DOHH2 (cell line): ENCODE data around the gene TNRC6B.

Source experiments
- H3F3A ChIP-seq: fragments of 200-600 bp; sonication (generic), shearing (Covaris generic); 2 replicates; pipeline ENCODE4 v1.6.0; 2016; ENCODE audit warnings: antibody characterized with exemption, mild to moderate bottlenecking; ENCODE audit not compliant: control insufficient read depth, insufficient read depth
- H3K27ac ChIP-seq: fragments of 200-600 bp; sonication (generic); 2 replicates; pipeline ENCODE4 v1.5.1; 2014; ENCODE audit warnings: low read depth, mild to moderate bottlenecking, low read length, moderate library complexity
- H3K27me3 ChIP-seq: fragments of 200-600 bp; sonication (generic); 2 replicates; pipeline ENCODE4 v1.6.1; 2014; ENCODE audit warnings: mild to moderate bottlenecking, low read length, mixed read lengths; ENCODE audit not compliant: control insufficient read depth
- H3K36me3 ChIP-seq: fragments of 200-600 bp; sonication (generic); 2 replicates; pipeline ENCODE4 v1.6.1; 2014; ENCODE audit warnings: mild to moderate bottlenecking, low read length, moderate library complexity, mixed read lengths; ENCODE audit not compliant: control insufficient read depth
- H3K4me1 ChIP-seq: fragments of 200-600 bp; sonication (generic); 2 replicates; pipeline ENCODE4 v1.6.1; 2014; ENCODE audit warnings: mild to moderate bottlenecking, low read length, mixed read lengths; ENCODE audit not compliant: control insufficient read depth
- H3K4me2 ChIP-seq: fragments of 200-600 bp; sonication (generic); 2 replicates; pipeline ENCODE4 v1.6.0; 2014; ENCODE audit warnings: mild to moderate bottlenecking, low read length, moderate library complexity
- H3K4me3 ChIP-seq: fragments of 200-600 bp; sonication (generic); 2 replicates; pipeline ENCODE4 v1.5.1; 2014; ENCODE audit warnings: mild to moderate bottlenecking, low read length, mixed read lengths
- H3K79me2 ChIP-seq: fragments of 200-600 bp; sonication (generic); 2 replicates; pipeline ENCODE4 v1.6.1; 2014; ENCODE audit warnings: mild to moderate bottlenecking, low read length, mixed read lengths; ENCODE audit not compliant: control insufficient read depth
- H3K9me2 ChIP-seq: fragments of 200-600 bp; sonication (generic); replicated peaks from 2 replicates; pipeline ENCODE4 v1.6.1; 2014; ENCODE audit warnings: mild to moderate bottlenecking, low read length, mixed read lengths; ENCODE audit not compliant: control insufficient read depth
- H3K9me3 ChIP-seq: fragments of 200-600 bp; sonication (generic); 2 replicates; pipeline ENCODE4 v1.6.1; 2014; ENCODE audit warnings: antibody characterized with exemption, low read length, mixed read lengths; ENCODE audit not compliant: control insufficient read depth, insufficient read depth
- H4K20me1 ChIP-seq: fragments of 200-600 bp; sonication (generic); 2 replicates; pipeline ENCODE4 v1.6.0; 2014; ENCODE audit warnings: low read depth, mild to moderate bottlenecking, antibody characterized with exemption, low read length, moderate library complexity; ENCODE audit not compliant: control insufficient read depth, insufficient read depth
- EZH2phosphoT487 ChIP-seq: fragments of 200-600 bp; sonication (generic); IDR thresholded peaks from 2 replicates; pipeline ENCODE4 v1.6.1; 2017; ENCODE audit warnings: borderline replicate concordance, mild to moderate bottlenecking, antibody characterized with exemption, low read length, moderate library complexity, mixed read lengths
- TF ChIP-seq, protein P1 (sequence below): fragments of 200-600 bp; sonication (generic); IDR thresholded peaks from one replicate; pipeline ENCODE4 v1.5.1; 2014; ENCODE audit warnings: antibody characterized with exemption, mild to moderate bottlenecking, low read depth, low read length; ENCODE audit not compliant: poor library complexity, severe bottlenecking

TNRC6B gene

DNA sequence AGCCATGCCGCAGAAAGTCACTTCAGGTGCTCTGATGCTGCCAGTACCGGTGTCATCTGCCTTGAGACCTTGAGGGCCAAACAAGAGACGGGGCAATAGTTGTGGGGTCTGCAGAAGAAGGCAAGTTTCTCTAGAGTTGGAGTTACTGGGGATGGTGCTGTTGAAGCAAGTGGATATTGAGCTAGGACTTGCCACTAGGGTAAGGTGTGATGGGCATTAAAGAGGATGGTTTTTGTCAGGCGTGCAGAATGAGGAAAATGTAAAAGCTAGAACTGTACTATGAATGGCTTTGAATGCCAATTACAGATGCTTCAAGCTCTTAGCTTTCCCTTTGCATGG, 61.6 kb downstream of the TNRC6B start:
- H3F3A ChIP-seq, result no peaks in the 10 kb centered on the region
- no peak for TF ChIP-seq EZH2phosphoT487
- TF ChIP-seq, protein P1, sequence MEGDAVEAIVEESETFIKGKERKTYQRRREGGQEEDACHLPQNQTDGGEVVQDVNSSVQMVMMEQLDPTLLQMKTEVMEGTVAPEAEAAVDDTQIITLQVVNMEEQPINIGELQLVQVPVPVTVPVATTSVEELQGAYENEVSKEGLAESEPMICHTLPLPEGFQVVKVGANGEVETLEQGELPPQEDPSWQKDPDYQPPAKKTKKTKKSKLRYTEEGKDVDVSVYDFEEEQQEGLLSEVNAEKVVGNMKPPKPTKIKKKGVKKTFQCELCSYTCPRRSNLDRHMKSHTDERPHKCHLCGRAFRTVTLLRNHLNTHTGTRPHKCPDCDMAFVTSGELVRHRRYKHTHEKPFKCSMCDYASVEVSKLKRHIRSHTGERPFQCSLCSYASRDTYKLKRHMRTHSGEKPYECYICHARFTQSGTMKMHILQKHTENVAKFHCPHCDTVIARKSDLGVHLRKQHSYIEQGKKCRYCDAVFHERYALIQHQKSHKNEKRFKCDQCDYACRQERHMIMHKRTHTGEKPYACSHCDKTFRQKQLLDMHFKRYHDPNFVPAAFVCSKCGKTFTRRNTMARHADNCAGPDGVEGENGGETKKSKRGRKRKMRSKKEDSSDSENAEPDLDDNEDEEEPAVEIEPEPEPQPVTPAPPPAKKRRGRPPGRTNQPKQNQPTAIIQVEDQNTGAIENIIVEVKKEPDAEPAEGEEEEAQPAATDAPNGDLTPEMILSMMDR, result no peak
- H3K9me2 ChIP-seq, result no peaks in the 10 kb centered on the region
- H3K4me3 ChIP-seq, result no peak overlapping the region
- H3K27ac ChIP-seq, result no peak overlapping the region
- H3K4me2 ChIP-seq, result no peak overlapping the region
- peaks cover 5% of the 10 kb centered on the region; the same call in 1 of the 2 replicates for H3K36me3 ChIP-seq
- H3K79me2 ChIP-seq, result peaks cover 87% of the 10 kb centered on the region
- H3K27me3 ChIP-seq, result no peaks in the 10 kb centered on the region
- peaks cover 17% of the 10 kb centered on the region for H4K20me1 ChIP-seq
- H3K9me3 ChIP-seq, result no peaks in the 10 kb centered on the region
- H3K4me1 ChIP-seq, result peaks cover 10% of the 10 kb centered on the region; the same call in 1 of the 2 replicates

DNA sequence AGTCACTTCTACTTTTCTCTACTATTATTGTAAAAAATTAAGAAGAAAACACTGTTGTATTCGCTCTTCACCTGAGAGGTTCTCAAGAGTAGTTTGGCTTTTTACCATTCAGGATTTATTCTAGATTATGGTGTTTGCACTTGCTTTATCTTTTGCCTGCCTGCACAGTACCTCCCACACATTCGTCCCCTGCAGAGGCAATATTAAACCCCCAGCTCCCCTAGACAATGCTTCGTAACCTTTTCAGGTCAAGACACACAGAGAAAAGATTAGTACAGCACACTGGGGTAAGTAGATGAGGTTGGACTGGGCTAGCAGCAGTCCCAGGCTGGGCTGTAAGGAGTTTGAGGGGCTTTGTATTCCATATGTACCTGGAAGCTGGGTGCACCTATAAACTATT, 62.4 kb downstream of the TNRC6B start:
- peaks cover 10% of the 10 kb centered on the region; the same call in 1 of the 2 replicates for H3K4me1 ChIP-seq
- H3K4me2 ChIP-seq, result no peak overlapping the region
- no peak overlapping the region for H3K4me3 ChIP-seq
- H3K9me2 ChIP-seq, result no peaks in the 10 kb centered on the region
- TF ChIP-seq, protein P1, result no peak
- TF ChIP-seq EZH2phosphoT487, result no peak
- H3F3A ChIP-seq, result no peaks in the 10 kb centered on the region
- H3K27ac ChIP-seq, result no peak overlapping the region
- H3K36me3 ChIP-seq, result peaks cover 5% of the 10 kb centered on the region; the same call in 1 of the 2 replicates
- H3K79me2 ChIP-seq, result peaks cover 86% of the 10 kb centered on the region
- peaks cover 17% of the 10 kb centered on the region for H4K20me1 ChIP-seq
- H3K9me3 ChIP-seq, result no peaks in the 10 kb centered on the region
- H3K27me3 ChIP-seq, result no peaks in the 10 kb centered on the region

DNA sequence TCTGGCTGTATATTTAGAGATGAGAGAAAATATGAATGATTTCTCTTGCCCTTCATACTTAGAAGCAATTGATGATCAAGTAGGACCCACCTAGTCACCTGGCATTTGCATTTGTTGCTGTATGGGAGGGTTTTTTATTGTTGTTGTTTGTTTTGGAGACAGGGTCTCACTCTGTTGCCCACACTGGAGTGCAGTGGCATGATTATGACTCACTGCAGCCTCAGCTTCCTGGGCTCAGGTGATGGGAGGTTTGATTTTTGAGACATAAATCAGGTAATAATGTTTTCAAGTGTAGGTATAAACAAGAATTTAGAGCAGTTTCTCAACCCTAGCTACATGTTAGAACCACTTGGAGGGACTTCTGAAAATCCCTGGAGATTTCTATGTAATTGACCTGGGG, 63.0 kb downstream of the TNRC6B start:
- Histone ChIP-seq H3K27ac (no peak overlapping the region), H3K4me3 (no peak overlapping the region), H3F3A (no peaks in the 10 kb centered on the region), H3K9me2 (no peaks in the 10 kb centered on the region), H4K20me1 (peaks cover 17% of the 10 kb centered on the region; the same call in 1 of the 2 replicates), H3K9me3 (no peaks in the 10 kb centered on the region), H3K4me2 (no peak overlapping the region), H3K36me3 (peaks cover 7% of the 10 kb centered on the region), H3K27me3 (no peaks in the 10 kb centered on the region), H3K79me2 (peaks cover 84% of the 10 kb centered on the region), H3K4me1 (peaks cover 10% of the 10 kb centered on the region; the same call in 1 of the 2 replicates)
- TF ChIP-seq, protein P1, result no peak
- no peak for TF ChIP-seq EZH2phosphoT487
